Kidney epithelial cell (primary cell): ENCODE measurements around the gene COBL. TPM values are rescaled to one million over a fixed set of nuclear protein-coding genes. Genes with fewer than 3 reads are reported as not detected.

Experiments used
- DNase-seq: peaks from one replicate; pipeline ENCODE4 v3.0.0-alpha.2; 2010; ENCODE audit warnings: low read depth
- H3K27me3 ChIP-seq: 2 replicates; pipeline ENCODE4 v1.6.0; 2011; ENCODE audit warnings: low read length; ENCODE audit not compliant: control insufficient read depth, insufficient read depth
- H3K36me3 ChIP-seq: 2 replicates; pipeline ENCODE4 v1.5.1; 2011; ENCODE audit warnings: low read length; ENCODE audit not compliant: control insufficient read depth, insufficient read depth
- H3K4me3 ChIP-seq: 2 replicates; pipeline ENCODE4 v1.5.1; 2011; ENCODE audit warnings: low read depth, mild to moderate bottlenecking, control low read depth, low read length
- CTCF ChIP-seq: IDR thresholded peaks from 2 replicates; pipeline ENCODE4 v1.5.1; 2011; ENCODE audit warnings: mild to moderate bottlenecking, moderate library complexity, low read length, control low read depth, inconsistent platforms; ENCODE audit not compliant: insufficient read depth, poor library complexity, severe bottlenecking
- total RNA-seq: library from RNA; depleted of rRNA; stranded (reverse); fragments of >200 nt; gene quantifications from 2 replicates; pipeline ENCODE4 v1.2.3, GENCODE V29; 2015

Gene COBL
- total RNA-seq, 1 donor from 2014 or later, result 7.1 TPM

- DNase-seq, result no peak
- Histone ChIP-seq H3K27me3 (no peaks in the 10 kb centered on the region), H3K4me3 (no peak overlapping the region), H3K36me3 (no peaks in the 10 kb centered on the region)
- no peak for TF ChIP-seq CTCF
These were observed 76.9 kb downstream of the COBL start for GRCh38 chr7:51239691-51240090.

GRCh38 chr7:51238981-51239495 lies 77.6 kb downstream of the COBL start:
- Histone ChIP-seq H3K27me3 (no peaks in the 10 kb centered on the region), H3K4me3 (no peak overlapping the region), H3K36me3 (no peaks in the 10 kb centered on the region)
- no peak for TF ChIP-seq CTCF
- DNase-seq, result no peak

- TF ChIP-seq CTCF, result no peak
- Histone ChIP-seq H3K36me3 (no peaks in the 10 kb centered on the region), H3K27me3 (no peaks in the 10 kb centered on the region), H3K4me3 (no peak overlapping the region)
- DNase-seq, result no peak
These were observed 79.0 kb downstream of the COBL start for GRCh38 chr7:51237446-51238133.

GRCh38 chr7:51236470-51237132 lies 80.0 kb downstream of the COBL start:
- Histone ChIP-seq H3K36me3 (no peaks in the 10 kb centered on the region), H3K27me3 (no peaks in the 10 kb centered on the region), H3K4me3 (no peak overlapping the region)
- TF ChIP-seq CTCF, result no peak
- DNase-seq, result no peak

GRCh38 chr7:51235593-51236313 lies 80.9 kb downstream of the COBL start:
- no peak overlapping the region for H3K4me3 ChIP-seq
- DNase-seq, result no peak
- H3K36me3 ChIP-seq, result no peaks in the 10 kb centered on the region
- no peak for TF ChIP-seq CTCF
- H3K27me3 ChIP-seq, result no peaks in the 10 kb centered on the region
